ENCODE measurements around the gene ADAMTSL1. TPM values are rescaled to one million over a fixed set of nuclear protein-coding genes. Genes with fewer than 3 reads are reported as not detected.

Gene ADAMTSL1
- total and polyA plus RNA-seq, 12 donors: 0.37 to 5.2 (median 1.9) TPM

- H3K27ac ChIP-seq: no peak overlapping the region
- no peaks in the 10 kb centered on the region for H3K36me3 ChIP-seq
- TF ChIP-seq CTCF (IDR thresholded peaks at IDR 0.05): no peak
- ATAC-seq (no peak), DNase-seq (no peak)
- intact Hi-C loops (cut with DNase I): loop anchor here in 1 of 10 donors (1.0 kb wide), 1 partner anchor 48 kb away; no protein-coding TSS in a partner anchor
- no peaks in the 10 kb centered on the region for H3K9me3 ChIP-seq
- H3K4me1 ChIP-seq: no peaks in the 10 kb centered on the region
- no peak overlapping the region for H3K4me3 ChIP-seq
- WGBS, 2 donors: 72 to 86% methylated on average over 1 of the region's 1 CpG
- H3K27me3 ChIP-seq: no peaks in the 10 kb centered on the region
Measured at GRCh38 chr9:18665947-18666346, 192.0 kb downstream of the ADAMTSL1 start.

GRCh38 chr9:18666348-18666747 is 192.4 kb downstream of the ADAMTSL1 start:
- 62 to 65% methylated on average over 2 of the region's 2 CpGs for WGBS, 2 donors
- peak in 2 of 8 donors; percentile 29 to 54 for ATAC-seq
- H3K27ac ChIP-seq: no peak overlapping the region

GRCh38 chr9:18666986-18667772 is 193.2 kb downstream of the ADAMTSL1 start:
- Histone ChIP-seq H3K9me3 (no peaks in the 10 kb centered on the region), H3K4me1 (no peaks in the 10 kb centered on the region), H3K36me3 (no peaks in the 10 kb centered on the region), H3K4me3 (no peak overlapping the region), H3K27me3 (no peaks in the 10 kb centered on the region), H3K27ac (no peak overlapping the region)
- DNase-seq (no peak), ATAC-seq (no peak)
- TF ChIP-seq CTCF (IDR thresholded peaks at IDR 0.05): no peak
- WGBS, 2 donors: 84 to 85% methylated on average over 6 of the region's 6 CpGs
- intact Hi-C loops (cut with DNase I): no loop called here

More at GRCh38 chr9:18666348-18666747, 192.4 kb downstream of the ADAMTSL1 start:
- Histone ChIP-seq H3K9me3 (no peaks in the 10 kb centered on the region), H3K27me3 (no peaks in the 10 kb centered on the region), H3K36me3 (no peaks in the 10 kb centered on the region), H3K4me3 (no peak overlapping the region), H3K4me1 (no peaks in the 10 kb centered on the region)
- no peak for TF ChIP-seq CTCF (IDR thresholded peaks at IDR 0.05)
- no peak for DNase-seq
- intact Hi-C loops (cut with DNase I): no loop called here

GRCh38 chr9:18668944-18669343 is 195.0 kb downstream of the ADAMTSL1 start:
- H3K36me3 ChIP-seq: no peaks in the 10 kb centered on the region
- H3K27me3 ChIP-seq: no peaks in the 10 kb centered on the region
- ATAC-seq: no peak
- intact Hi-C loops (cut with DNase I): no loop called here
- H3K27ac ChIP-seq: no peak overlapping the region
- H3K4me3 ChIP-seq: no peak overlapping the region
- TF ChIP-seq CTCF (IDR thresholded peaks at IDR 0.05): no peak
- H3K9me3 ChIP-seq: no peaks in the 10 kb centered on the region
- 70 to 84% methylated on average over 2 of the region's 2 CpGs for WGBS, 2 donors
- no peak for DNase-seq
- no peaks in the 10 kb centered on the region for H3K4me1 ChIP-seq
